ENCODE results near the gene RSPH3. TPM values are rescaled to one million over a fixed set of nuclear protein-coding genes. Genes with fewer than 3 reads are reported as not detected.
"Not testable (repeated sequence)": the region's sequence is repeated elsewhere in the genome, so short reads cannot be mapped to it uniquely, and the experiment has no call there.

RSPH3 gene
- total and polyA plus RNA-seq, 10 of the 15 experiments (the other 5 are each of a cell fraction or from before 2014, with no cell fraction given), result 0.40 to 3.5 (median 1.4) TPM

- H4K20me1 ChIP-seq (ENCODE audit: control insufficient read depth, insufficient read depth); FAIRE-seq; H3K9me3 ChIP-seq (replicated peaks; ENCODE audit: control insufficient read depth, insufficient read depth, low read length); H3K4me3 ChIP-seq; intact Hi-C loops (cut with micrococcal nuclease; ENCODE audit: unreplicated experiment); BruUV-seq (replicated peaks); H3K27me3 ChIP-seq (replicated peaks in 1 of 2; ENCODE audit: control insufficient read depth in 2 of 2, insufficient read depth in 2 of 2, low read length in 1 of 2); in situ Hi-C loops (cut with MboI); H3K79me2 ChIP-seq (ENCODE audit: control insufficient read depth, insufficient read depth, low read length); DNase-seq (ENCODE audit: low read depth, low spot score); H2AFZ ChIP-seq (ENCODE audit: control insufficient read depth, low read depth, low read length): not testable (repeated sequence)
- H3K4me1 ChIP-seq (ENCODE audit: control insufficient read depth, insufficient read depth, low read length), result peaks cover 39% of the 10 kb centered on the region
- TF ChIP-seq MEF2A (IDR thresholded peaks at IDR 0.05; ENCODE audit: insufficient read depth, low read depth, low read length), result 0 out of 2 replicates have a peak, but pooled peaks have one; percentile 11
- ChIA-PET RAD21 (ENCODE audit: unreplicated experiment) (interaction anchor here (0.6 to 9.6 kb wide), 9 partner anchors 8 to 347 kb away, joined by 3 to 298 read pairs (median 6); partner anchors contain the start of gene RSPH3), SMC1A (ENCODE audit: uncharacterized antibody, unreplicated experiment) (interaction anchor here (0.6 to 14.9 kb wide), 10 partner anchors 9 to 97 kb away, joined by 3 to 415 read pairs (median 28); partner anchors contain the start of gene RSPH3), CTCF (interaction anchor here (0.6 to 16.7 kb wide), 5 partner anchors 14 to 96 kb away, joined by 3 to 481 read pairs (median 9); no protein-coding TSS in a partner anchor), POLR2A (interaction anchor here (0.6 to 5.5 kb wide), 5 partner anchors 14 to 396 kb away, joined by 4 to 79 read pairs (median 4); no protein-coding TSS in a partner anchor)
- peaks cover 10 to 20% of the 10 kb centered on the region in 2 experiments; a peak in 3 of 4 replicates for H3K36me3 ChIP-seq (ENCODE audit: control insufficient read depth in 2 of 2, insufficient read depth in 2 of 2, low read length in 1 of 2)
- H3K27ac ChIP-seq (ENCODE audit: control insufficient read depth, insufficient read depth), result peak overlapping the region; percentile 89
- peak overlapping the region; percentile 24; the same call in 1 of the 2 replicates for H3K9ac ChIP-seq (ENCODE audit: control insufficient read depth, insufficient read depth, low read length)
- peak overlapping the region; percentile 63 for H3K4me2 ChIP-seq (ENCODE audit: control insufficient read depth, insufficient read depth)
- peak; percentile 9; the same call in 2 of the 3 replicates for ATAC-seq
- 1% methylated on average over 12 of the region's 12 CpGs for WGBS (ENCODE audit: insufficient coverage, insufficient replicate concordance, low lambda C conversion rate, missing lambda C conversion rate)
Observed at GRCh38 chr6:159038318-159038717, 38.3 kb upstream of the RSPH3 start.

- intact Hi-C loops (cut with micrococcal nuclease; ENCODE audit: unreplicated experiment) (no loop called here), in situ Hi-C loops (cut with MboI) (no loop called here)
- ChIA-PET RAD21 (ENCODE audit: unreplicated experiment) (interaction anchor here (0.6 to 9.6 kb wide), 7 partner anchors 8 to 346 kb away, joined by 3 to 298 read pairs (median 16); no protein-coding TSS in a partner anchor), SMC1A (ENCODE audit: uncharacterized antibody, unreplicated experiment) (interaction anchor here (0.9 to 14.9 kb wide), 7 partner anchors 20 to 98 kb away, joined by 3 to 415 read pairs (median 85); no protein-coding TSS in a partner anchor), POLR2A (interaction anchor here (0.6 to 5.5 kb wide), 6 partner anchors 15 to 395 kb away, joined by 3 to 79 read pairs (median 4); no protein-coding TSS in a partner anchor), CTCF (interaction anchor here (0.6 to 16.7 kb wide), 5 partner anchors 28 to 96 kb away, joined by 3 to 481 read pairs (median 12); no protein-coding TSS in a partner anchor)
- Histone ChIP-seq H3K4me2 (ENCODE audit: control insufficient read depth, insufficient read depth) (peak overlapping the region; percentile 63), H3K4me3 (no peak overlapping the region; the same call in 1 of the 2 replicates), H3K36me3 (ENCODE audit: control insufficient read depth in 2 of 2, insufficient read depth in 2 of 2, low read length in 1 of 2) (peaks cover 10 to 20% of the 10 kb centered on the region in 2 experiments; a peak in 3 of 4 replicates), H3K79me2 (ENCODE audit: control insufficient read depth, insufficient read depth, low read length) (no peaks in the 10 kb centered on the region), H2AFZ (ENCODE audit: control insufficient read depth, low read depth, low read length) (no peak overlapping the region), H4K20me1 (ENCODE audit: control insufficient read depth, insufficient read depth) (no peaks in the 10 kb centered on the region), H3K9ac (ENCODE audit: control insufficient read depth, insufficient read depth, low read length) (peak overlapping the region; percentile 24; the same call in 1 of the 2 replicates), H3K4me1 (ENCODE audit: control insufficient read depth, insufficient read depth, low read length) (peaks cover 34% of the 10 kb centered on the region), H3K27ac (ENCODE audit: control insufficient read depth, insufficient read depth) (peak overlapping the region; percentile 89), H3K27me3 (replicated peaks in 1 of 2; ENCODE audit: control insufficient read depth in 2 of 2, insufficient read depth in 2 of 2, low read length in 1 of 2) (no peaks in the 10 kb centered on the region), H3K9me3 (replicated peaks; ENCODE audit: control insufficient read depth, insufficient read depth, low read length) (no peaks in the 10 kb centered on the region)
- 87% methylated on average over 5 of the region's 5 CpGs for WGBS (ENCODE audit: insufficient coverage, insufficient replicate concordance, low lambda C conversion rate, missing lambda C conversion rate)
- ATAC-seq, result no peak
- no peak for TF ChIP-seq NRF1 (conservative IDR thresholded peaks at IDR 0.05; ENCODE audit: low read depth, low read length)
- no peak for TF ChIP-seq FOS (IDR thresholded peaks at IDR 0.05; ENCODE audit: borderline replicate concordance, extremely low read depth, insufficient read length)
- TF ChIP-seq KAT2A (conservative IDR thresholded peaks at IDR 0.05; ENCODE audit: control insufficient read depth, low read depth, low read length), result no peak
- TF ChIP-seq PAX8 (IDR thresholded peaks at IDR 0.05), result 0 out of 2 replicates have a peak, but pooled peaks have one; percentile 29
- TF ChIP-seq IKZF2 (IDR thresholded peaks at IDR 0.05), result 0 out of 4 replicates have a peak, but pooled peaks of 1 of the 2 experiments have one; percentile 6
- no peak for TF ChIP-seq RAD21 (IDR thresholded peaks at IDR 0.05; ENCODE audit: insufficient read depth, low read depth, low read length)
- DNase-seq (ENCODE audit: low read depth, low spot score), result no peak
- FAIRE-seq, result no peak
- BruUV-seq (replicated peaks), result no TSS peak
Observed at GRCh38 chr6:159037756-159038290, 37.8 kb upstream of the RSPH3 start.

Data from GM12878 (cell line).